Mammary epithelial cell (primary cell): ENCODE results near the gene PDE7B.

Experiments used
- CTCF ChIP-seq, 2 donors: IDR thresholded peaks in 1 of 2; conservative IDR thresholded peaks in 1 of 2; 2 replicates each; pipeline ENCODE4 v1.5.1; 2011 to 2012; ENCODE audit warnings: inconsistent platforms in 2 of 2, low read length in 2 of 2, mild to moderate bottlenecking in 2 of 2, control low read depth in 1 of 2, low read depth in 1 of 2; ENCODE audit not compliant: insufficient read depth in 1 of 2; ENCODE audit errors: extremely low read depth in 1 of 2
- EZH2 ChIP-seq: IDR thresholded peaks from 2 replicates; pipeline ENCODE4 v1.6.1; 2012; ENCODE audit warnings: low read length, inconsistent platforms, borderline replicate concordance

- TF ChIP-seq CTCF (conservative IDR thresholded peaks at IDR 0.05 in 1 of 2, IDR thresholded peaks at IDR 0.05 in 1 of 2; ENCODE audit: extremely low read depth in 1 of 2, insufficient read depth in 1 of 2, low read depth in 1 of 2, low read length in 2 of 2) (no peak), EZH2 (no peak)
Observed at GRCh38 chr6:136209496-136209895, 358.0 kb downstream of the PDE7B start.
